HEK293 (cell line): ENCODE measurements around the gene GPER1.

Source experiments
- CTCF ChIP-seq: fragments of 450-650 bp; formaldehyde crosslinking; IDR thresholded peaks from 2 replicates; pipeline ENCODE4 v1.5.1; 2016; ENCODE audit warnings: missing biosample characterization, missing genetic modification characterization
- PBX3 ChIP-seq: sonication (generic); formaldehyde crosslinking; IDR thresholded peaks from 2 replicates; pipeline ENCODE4 v1.8.1; 2022; ENCODE audit warnings: mild to moderate bottlenecking, moderate library complexity, missing genetic modification reagents
- ZNF274 ChIP-seq, 2 experiments: fragments of 200-500 bp in 1 of 2; fragments of 450-650 bp in 1 of 2; sonication (Bioruptor generic) in 1 of 2; formaldehyde crosslinking in 1 of 2; IDR thresholded peaks; 2 replicates each; pipeline versions ENCODE4 v1.5.1 to v1.6.1; 2014 to 2016; ENCODE audit warnings: borderline replicate concordance in 1 of 2, inconsistent platforms in 1 of 2, low read length in 1 of 2, missing biosample characterization in 1 of 2, missing genetic modification characterization in 1 of 2
- ZNF350 ChIP-seq: fragments of 450-650 bp; formaldehyde crosslinking; IDR thresholded peaks from 2 replicates; pipeline ENCODE4 v1.5.0; 2017; ENCODE audit warnings: missing biosample characterization, mild to moderate bottlenecking, missing genetic modification characterization
- ZNF645 ChIP-seq: fragments of 450-650 bp; formaldehyde crosslinking; IDR thresholded peaks from 2 replicates; pipeline ENCODE4; 2016; ENCODE audit warnings: missing biosample characterization, missing genetic modification characterization

DNA sequence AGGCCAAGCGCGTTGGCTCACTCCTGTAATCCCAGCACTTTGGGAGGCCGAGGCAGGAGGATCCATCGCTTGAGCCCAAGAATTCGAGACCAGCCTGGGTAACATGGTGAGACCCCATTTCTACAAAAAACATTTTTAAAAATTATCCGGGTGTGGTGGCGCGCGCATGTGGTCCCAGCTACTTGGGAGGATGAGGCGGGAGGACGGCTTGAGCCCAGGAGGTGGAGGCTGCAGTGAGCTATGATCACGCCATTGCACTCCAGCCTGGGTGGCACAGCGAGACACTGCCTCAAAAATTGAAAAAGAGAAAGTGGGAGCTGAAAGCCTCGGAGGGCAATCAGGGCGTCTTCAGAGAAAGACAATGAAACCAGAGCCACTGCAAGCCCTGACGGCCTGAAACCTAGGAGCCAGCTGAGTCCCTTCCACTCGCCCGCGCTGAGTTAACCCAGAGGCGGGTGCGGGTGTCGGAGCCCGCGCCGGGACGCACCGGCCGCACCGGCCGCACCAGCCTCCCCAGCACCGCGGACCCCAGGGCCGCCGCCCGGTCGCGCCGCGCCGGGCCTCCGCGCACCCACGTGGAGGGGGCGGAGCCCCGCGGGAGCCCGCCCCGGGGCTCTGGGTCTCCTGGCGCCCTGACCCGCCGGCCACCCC, 49.7 kb downstream of the GPER1 start:
- TF ChIP-seq CTCF (tag by site-specific recombination) (no peak), ZNF274 (IDR thresholded peaks at IDR 0.05; ENCODE audit: low read length) (no peak), ZNF274 (tag by site-specific recombination; IDR thresholded peaks at IDR 0.05; ENCODE audit: borderline replicate concordance) (no peak), ZNF350 (tag by site-specific recombination) (no peak), PBX3 (no peak), ZNF645 (tag by site-specific recombination) (no peak)
